Measurements from ENCODE around the gene CALM1. TPM values are rescaled to one million over a fixed set of nuclear protein-coding genes. Genes with fewer than 3 reads are reported as not detected.

The CALM1 gene
- total RNA-seq, 1 experiment from 2014 or later = 327 TPM

- DNase-seq (ENCODE audit: low read depth) = no peak
Observed at GRCh38 chr14:90442388-90442787, 45.6 kb downstream of the CALM1 start.

- DNase-seq (ENCODE audit: low read depth) = no peak
Observed at GRCh38 chr14:90443161-90444076, 46.6 kb downstream of the CALM1 start.

DNA sequence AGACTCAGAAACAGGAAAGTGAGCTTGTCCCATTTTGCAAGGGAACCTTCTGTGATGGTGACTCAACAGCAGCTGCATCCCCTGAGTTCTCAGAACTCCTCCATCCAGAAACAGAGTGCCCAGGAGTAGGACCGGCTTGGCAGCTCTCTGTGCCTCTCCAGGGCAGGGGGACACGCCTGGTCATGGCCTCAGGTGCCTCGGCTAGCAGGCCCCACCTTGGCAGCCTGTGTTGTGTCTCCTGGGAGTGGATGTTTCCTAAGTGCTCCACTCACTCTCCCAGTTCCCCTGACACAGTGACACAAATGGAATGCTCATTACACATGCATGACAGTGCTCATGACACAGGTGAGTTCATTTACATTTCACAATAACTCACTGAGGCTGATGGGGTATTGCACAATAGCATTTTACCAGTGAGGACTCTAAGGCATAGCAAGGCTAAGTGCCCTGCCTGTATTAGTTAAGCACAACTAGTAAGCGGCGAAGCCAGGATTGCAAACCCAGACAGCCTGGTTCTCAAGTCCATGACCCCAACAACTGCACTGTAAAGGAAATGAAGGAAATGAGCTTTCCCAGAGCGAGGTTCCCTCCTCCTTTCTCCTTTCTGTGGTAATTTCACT is 47.4 kb downstream of the CALM1 start:
- no peak for DNase-seq (ENCODE audit: low read depth)

DNA sequence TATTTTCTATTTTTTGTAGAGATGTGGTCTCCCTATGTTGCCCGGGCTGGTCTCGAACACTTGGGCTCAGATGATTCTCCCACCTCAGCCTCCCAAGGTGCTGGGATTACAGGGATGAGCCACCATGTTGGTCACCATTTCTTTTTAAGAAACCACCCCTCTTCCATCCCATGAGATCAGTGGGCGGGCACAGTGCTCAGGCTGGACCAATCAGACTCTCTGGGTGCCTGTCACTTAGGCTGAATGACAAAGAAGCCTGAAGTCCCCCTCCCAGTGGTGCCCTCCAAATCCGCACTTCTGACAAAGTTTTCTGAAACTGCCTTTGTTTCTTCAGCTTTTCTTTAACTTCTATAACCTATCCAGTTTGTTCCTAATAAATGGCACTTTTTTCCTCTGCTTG is 48.2 kb downstream of the CALM1 start:
- no peak for DNase-seq (ENCODE audit: low read depth)

- DNase-seq (ENCODE audit: low read depth) = no peak
Observed at GRCh38 chr14:90446405-90446804, 49.6 kb downstream of the CALM1 start.

DNA sequence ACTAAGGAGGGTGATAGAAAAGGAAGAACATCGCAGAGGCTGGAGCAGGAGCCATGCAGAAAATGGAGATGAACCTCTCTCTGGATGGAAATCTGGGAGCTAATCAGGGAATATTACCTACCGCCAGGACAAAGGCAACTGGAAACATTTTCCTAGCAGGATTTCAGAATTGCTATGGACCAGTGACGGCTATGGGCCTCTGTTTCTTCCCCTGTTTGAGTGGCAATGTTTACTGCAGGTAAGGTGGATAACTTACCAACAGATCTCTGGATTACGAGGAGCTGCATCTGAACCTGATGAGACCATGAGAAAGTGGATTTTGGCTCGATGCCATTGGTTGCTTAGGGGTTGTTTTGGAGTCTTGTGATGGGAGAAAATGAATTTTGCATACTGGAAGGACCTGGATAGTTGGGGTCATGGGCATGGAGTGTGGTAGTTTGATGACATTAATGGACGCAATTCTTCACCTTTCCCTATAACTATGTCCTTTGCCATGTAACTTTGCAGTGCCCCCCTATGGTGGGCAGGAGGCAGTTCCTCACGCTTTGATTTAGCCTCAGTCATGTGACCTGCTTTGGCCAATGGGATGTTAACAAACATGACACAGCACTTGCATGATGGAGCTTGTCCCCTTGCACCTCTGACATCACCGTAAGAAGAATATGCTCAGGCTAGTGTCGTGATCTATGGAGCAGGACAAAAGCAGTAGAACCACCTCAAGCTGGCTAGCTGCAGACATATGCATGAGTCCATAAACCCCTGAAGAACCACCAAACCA is 51.1 kb downstream of the CALM1 start:
- no peak for DNase-seq (ENCODE audit: low read depth)

DNA sequence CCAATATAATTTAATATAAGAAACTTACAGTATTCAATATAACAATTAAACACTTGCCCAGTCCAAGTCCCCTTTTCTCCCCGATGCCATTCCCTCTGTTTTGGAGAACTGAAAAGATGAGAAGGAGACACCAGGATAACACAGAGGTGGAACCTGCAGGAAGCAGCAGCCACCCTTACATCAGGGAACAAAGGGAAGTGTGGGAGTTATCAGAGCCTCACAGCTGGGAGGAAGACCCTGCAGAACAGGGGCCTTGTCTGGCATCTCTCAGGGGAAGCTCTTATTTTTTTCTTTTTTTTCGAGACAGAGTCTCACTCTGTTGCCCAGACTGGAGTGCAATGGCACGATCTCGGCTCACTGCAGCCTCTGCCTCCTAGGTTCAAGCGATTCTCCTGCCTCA is 52.6 kb downstream of the CALM1 start:
- no peak for DNase-seq (ENCODE audit: low read depth)

GRCh38 chr14:90450151-90450550 is 53.3 kb downstream of the CALM1 start:
- no peak for DNase-seq (ENCODE audit: low read depth)

GRCh38 chr14:90450667-90451066 is 53.8 kb downstream of the CALM1 start:
- no peak for DNase-seq (ENCODE audit: low read depth)

DNA sequence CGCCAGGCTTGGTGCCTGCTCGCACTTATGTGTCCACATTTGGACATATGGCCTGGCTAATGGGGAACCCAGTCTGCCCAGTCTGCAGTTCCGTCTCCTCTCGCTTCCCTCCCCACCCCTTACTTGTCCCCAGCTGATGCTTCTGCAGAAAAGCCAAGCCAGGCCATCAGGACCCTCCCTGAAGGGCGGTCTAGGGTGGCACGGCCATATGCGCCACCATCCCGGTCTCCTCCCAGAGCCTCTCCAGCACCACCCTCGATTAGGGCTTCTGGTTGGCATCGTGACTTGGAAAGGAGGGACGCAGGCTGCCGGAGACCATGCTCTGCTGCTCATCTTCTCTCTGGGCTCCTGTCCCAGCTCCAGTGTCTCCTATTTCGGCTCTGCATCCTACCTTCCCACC is 54.6 kb downstream of the CALM1 start:
- DNase-seq (ENCODE audit: low read depth) = no peak

- DNase-seq (ENCODE audit: low read depth) = no peak
Observed at GRCh38 chr14:90451961-90452360, 55.1 kb downstream of the CALM1 start.

GRCh38 chr14:90452366-90452765 is 55.5 kb downstream of the CALM1 start:
- DNase-seq (ENCODE audit: low read depth) = no peak

- DNase-seq (ENCODE audit: low read depth) = no peak
Observed at GRCh38 chr14:90453401-90453951, 56.6 kb downstream of the CALM1 start.

DNA sequence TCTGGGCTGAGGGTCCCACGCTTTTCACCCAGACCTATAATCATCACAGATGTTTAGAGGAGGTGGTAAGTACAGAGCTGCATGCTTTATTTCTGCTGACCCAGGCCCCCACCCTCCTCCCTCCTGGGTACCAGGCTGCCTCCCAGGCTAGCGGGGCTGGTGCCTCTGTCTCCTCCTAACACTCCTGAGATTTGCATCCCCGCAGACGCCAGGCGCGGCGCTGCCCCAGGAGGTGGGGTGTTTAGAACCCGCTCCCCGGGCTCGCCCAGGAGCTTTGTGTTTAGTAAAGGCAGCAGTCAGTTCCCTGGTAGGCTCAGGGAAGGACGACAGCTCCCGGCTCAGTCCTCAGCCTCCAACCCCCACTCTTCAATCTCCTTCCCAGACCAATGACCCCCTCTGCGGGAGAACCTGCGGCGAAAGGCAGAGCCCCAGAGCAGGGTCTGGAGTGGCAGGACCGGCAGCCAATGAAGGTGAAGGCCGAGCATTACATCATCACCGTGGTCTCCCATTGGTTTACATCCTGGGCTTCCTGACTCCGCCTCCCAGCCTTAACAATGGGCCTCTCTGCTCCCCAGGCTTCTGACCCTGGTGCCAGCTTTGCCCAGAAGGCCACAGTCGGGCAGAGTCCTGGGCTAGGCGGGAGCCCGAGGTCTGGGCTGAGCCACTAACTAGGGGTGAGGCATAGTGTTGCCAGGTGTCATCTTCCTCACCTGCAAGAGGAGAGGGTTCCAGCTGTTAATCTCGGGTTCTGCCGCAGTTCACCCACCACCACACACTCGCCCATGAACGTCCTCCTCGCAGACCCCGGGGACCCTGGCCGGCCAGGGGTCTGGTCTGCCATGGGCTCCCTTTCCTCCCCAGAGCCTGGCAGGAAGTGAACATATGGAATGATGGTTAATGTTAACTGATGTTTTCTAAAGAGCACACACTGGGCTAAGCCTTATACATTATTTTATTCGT is 57.5 kb downstream of the CALM1 start:
- DNase-seq (ENCODE audit: low read depth) = peak; percentile 92

DNA sequence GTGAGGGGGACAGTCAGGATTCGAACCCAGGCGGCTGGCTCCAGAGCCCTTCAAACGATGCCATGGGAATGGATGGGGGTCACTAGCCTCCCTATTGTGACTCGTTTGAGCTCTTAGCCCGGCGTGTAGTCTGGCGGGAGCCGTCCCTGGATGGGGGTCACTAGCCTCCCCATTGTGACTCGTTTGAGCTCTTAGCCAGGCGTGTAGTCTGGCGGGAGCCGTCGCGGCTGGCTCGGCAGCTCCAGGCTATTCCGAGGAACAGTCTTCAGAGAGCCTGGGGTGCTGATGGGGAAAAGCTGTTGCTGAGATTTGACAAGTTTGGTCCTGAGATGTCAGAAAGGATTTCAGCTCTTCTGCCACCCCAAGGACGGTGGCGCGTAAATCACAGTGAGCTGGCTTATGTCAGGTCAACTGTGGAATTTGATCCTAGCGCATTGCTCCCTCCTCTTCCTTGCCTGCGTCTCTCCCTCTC is 58.3 kb downstream of the CALM1 start:
- DNase-seq (ENCODE audit: low read depth) = no peak

- DNase-seq (ENCODE audit: low read depth) = no peak
Observed at GRCh38 chr14:90456551-90456950, 59.7 kb downstream of the CALM1 start.

DNA sequence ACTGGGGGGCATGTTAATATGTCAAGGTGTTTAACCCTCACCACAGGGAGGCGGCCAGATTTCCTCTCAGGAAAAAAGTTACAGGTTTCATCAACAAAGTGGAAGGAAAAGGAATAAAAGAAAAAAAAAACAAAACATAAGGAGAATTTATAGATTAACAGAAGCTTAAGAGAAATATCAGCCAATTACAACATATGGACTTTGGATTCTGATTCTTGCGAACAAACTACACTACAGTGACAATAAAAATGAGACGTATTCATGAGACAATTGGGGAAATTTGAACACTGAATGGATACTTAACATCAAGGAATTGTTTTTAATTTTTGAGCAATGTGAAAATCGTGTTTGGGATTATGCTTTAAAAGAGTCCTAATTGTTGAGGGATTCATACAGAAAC is 60.4 kb downstream of the CALM1 start:
- no peak for DNase-seq (ENCODE audit: low read depth)

All from RPMI7951 (cell line).